DMS153 (cell line): ENCODE results near the gene UCP1.
"Not testable (repeated sequence)": the region's sequence is repeated elsewhere in the genome, so short reads cannot be mapped to it uniquely, and the experiment has no call there.

Experiments
- DNase-seq: peaks from one replicate; lab custom pipeline; 2025; lab: John Stamatoyannopoulos, UW

UCP1 gene

DNA sequence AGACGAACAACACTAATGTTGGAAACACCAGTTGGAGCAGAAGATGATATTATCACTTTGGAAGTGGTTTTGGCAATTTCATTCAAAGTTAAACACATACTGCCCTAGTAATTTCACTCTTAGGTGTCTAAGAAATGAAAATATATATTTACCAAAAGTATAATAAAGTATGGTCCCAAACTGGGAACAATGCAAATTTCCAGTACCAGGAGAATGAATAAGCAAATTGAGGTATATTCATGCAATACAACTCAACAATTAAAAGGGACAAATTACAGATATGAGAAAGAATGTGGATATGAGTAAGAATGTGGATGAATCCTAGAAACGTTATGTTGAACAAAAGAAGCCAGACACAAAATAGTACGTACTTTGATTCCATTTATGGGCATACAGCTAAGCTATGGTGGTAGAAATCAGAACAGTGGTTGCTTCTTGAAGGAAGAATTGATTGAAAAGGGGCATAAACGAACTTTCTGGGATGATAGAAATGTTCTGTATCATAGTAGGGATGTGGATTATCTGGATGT is 34.7 kb downstream of the UCP1 start:
- no peak for DNase-seq

DNA sequence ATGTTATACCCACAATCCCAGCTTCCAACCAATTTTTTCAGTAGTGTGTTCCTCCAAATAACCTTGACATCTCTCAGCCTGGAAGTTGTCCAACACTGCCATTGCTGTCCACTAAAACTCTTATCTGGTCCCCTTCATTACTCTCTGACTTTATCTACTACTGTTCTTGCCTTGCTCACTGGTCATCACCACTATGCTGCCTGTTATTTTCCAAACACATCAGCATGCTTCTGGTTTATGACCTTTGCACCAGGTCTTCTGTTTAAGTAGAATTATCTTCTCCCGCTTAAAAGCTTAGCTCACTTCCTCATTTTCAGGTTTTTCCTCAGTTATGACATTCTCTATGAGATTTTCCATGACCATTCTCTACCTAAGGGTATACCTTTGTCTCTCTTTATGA is 39.3 kb downstream of the UCP1 start:
- DNase-seq: no peak

DNA sequence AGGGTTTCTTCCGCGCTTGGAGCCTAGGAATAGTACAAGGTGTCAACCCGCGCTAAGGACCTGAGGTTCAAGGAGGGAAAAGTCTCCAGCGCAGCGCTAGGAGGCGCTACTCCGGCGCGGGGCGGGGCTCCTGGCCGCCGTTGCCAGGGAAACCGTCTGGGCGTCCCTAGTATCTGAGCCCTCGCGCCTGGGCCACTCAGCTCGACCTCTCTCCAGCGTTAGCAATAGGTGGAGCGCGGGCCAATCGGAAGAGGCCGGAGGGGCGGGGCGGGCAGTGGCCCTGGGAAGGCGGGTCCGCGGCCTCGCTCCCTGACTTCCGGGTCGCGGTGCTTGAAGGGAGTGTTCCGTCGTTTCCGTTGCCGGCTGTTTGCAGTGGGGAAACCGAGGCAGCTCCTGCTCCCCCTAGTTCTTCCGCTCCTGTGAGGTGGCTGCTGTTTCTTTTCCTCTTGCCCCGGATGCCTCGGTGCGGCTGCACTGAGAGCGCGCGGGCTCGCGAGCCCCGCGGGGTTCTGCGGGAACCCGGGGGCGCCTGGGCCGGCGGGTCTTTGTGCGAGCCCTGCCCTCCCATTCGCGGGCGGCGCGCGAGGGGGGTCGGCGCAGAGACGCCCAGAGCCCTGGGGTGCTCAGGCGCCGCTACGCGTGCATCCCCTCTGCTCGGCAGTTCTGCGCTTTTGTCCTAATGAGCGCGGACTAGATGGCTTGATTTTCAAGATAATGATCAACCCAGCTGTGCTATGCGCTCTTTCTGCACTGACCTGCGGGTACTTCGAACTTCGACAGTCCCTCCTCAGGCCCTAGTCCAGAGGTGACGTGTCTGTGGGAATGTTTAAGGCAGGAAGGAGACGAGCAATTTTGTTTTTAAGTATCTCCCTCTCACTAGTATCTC is 44.7 kb downstream of the UCP1 start, which contains the start of gene ELMOD2:
Gene ELMOD2, plus strand, starts transcription at position 312 of the 886 bp plus-strand sequence. CDS start 1,261 bp downstream, outside the sequence.
- DNase-seq: peak; percentile 98

DNA sequence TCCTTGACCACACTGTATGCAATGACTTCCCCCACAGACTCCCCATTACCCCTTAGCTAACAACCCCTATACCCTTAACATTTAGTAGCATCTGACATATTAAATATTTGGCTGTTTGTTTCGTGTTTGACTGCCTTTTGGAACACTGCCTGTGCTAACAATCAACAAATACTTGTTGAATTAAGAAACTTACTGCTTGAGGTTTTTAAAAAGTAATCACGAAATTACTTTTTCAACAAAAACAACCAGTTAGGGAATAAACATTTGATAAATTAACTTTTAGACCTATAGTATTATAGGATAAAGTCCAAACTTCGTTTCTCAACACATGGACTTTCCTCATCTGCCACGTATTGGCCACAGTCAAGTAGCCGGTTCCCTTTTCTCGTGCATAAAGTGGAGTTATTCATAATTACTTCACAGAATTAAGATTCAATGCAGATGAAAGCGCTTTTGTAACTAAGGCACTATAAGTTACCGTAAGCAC is 45.3 kb downstream of the UCP1 start:
- DNase-seq: no peak

DNA sequence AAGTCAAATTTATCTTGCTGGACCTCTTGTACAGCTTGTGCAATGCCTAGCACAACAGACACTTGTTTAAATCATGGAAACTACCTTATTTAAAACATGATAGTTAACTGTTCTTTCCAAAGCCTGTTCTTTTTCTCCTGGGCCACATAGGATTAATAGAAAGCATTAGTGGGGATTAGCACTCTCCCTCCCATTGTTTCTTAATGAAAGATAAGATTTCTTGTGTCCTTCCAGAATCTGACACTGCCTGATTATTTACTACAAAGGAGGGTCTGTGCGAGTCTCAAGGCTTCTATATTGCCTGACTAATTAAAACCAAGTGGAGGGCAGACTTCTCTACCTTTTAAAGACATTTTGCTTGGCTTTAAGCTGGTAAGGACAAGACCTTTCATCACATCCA is 53.3 kb downstream of the UCP1 start:
- no peak for DNase-seq

DNA sequence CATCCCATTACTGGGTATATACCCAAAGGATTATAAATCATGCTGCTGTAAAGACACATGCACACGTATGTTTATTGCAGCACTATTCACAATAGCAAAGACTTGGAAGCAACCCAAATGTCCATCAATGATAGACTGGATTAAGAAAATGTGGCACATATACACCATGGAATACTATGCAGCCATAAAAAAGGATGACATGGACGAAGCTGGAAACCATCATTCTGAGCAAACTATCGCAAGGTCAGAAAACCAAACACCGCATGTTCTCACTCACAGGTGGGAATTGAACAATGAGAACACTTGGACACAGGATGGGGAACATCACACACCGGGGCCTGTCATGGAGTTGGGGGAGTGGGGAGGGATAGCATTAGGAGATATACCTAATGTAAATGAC is 55.0 kb downstream of the UCP1 start:
- DNase-seq: not testable (repeated sequence)
